Epithelial cell of umbilical artery (primary cell): ENCODE data around the gene PPP1R36. TPM values are rescaled to one million over a fixed set of nuclear protein-coding genes. Genes with fewer than 3 reads are reported as not detected.

ENCODE experiments used
- total RNA-seq: library from RNA; depleted of rRNA; stranded (reverse); fragments of >200 nt; gene quantifications from 2 replicates; pipeline ENCODE4 v1.2.3, GENCODE V29; 2014

The PPP1R36 gene
- 0.32 and 0.61 TPM in 2 replicates for total RNA-seq

GRCh38 chr14:64549791-64550620 lies at the start of gene PPP1R36:
Gene PPP1R36 (plus strand): TSS chr14:64549961. CDS start chr14:64549998, 37 bp downstream.

GRCh38 chr14:64503434-64504309 lies 46.1 kb upstream of the PPP1R36 start, which contains the start of gene ZBTB25:
Gene ZBTB25 (minus strand): TSS chr14:64503838. CDS start chr14:64490533, 13,305 bp downstream.

GRCh38 chr14:64504310-64504896 lies 45.4 kb upstream of the PPP1R36 start, which contains the start of gene ZBTB1:
Gene ZBTB1 (plus strand): TSS chr14:64504770. CDS start chr14:64521505, 16,735 bp downstream.

GRCh38 chr14:64540208-64541202 lies 9.3 kb upstream of the PPP1R36 start, which contains the start of gene HSPA2:
Gene HSPA2 (plus strand): TSS chr14:64540741. CDS start chr14:64540850, 109 bp downstream.

Other genes starting within 250 kb of the PPP1R36 start
- gene MTHFD1, start 161.6 kb upstream of the PPP1R36 start, total RNA-seq: 38.7 and 66.3 TPM in 2 replicates
- 0.65 and 1.2 TPM in 2 replicates for gene AKAP5, start 84.5 kb upstream of the PPP1R36 start, total RNA-seq
- gene ZBTB25, start 46.1 kb upstream of the PPP1R36 start, total RNA-seq: 1.9 and 5.9 TPM in 2 replicates
- 43.5 and 48.7 TPM in 2 replicates for gene ZBTB1, start 45.2 kb upstream of the PPP1R36 start, total RNA-seq
- gene HSPA2, start 9.2 kb upstream of the PPP1R36 start, total RNA-seq: 2.9 and 3.6 TPM in 2 replicates
- 1.9 and 4.1 TPM in 2 replicates for gene PLEKHG3, start 154.5 kb downstream of the PPP1R36 start, total RNA-seq